Fibroblast of lung (primary cell): ENCODE results near the gene CDK6. TPM values are rescaled to one million over a fixed set of nuclear protein-coding genes. Genes with fewer than 3 reads are reported as not detected.

Experiments used
- DNase-seq, 2 donors: peaks; one replicate each; pipeline versions ENCODE4 v3.0.0 to v3.0.0-alpha.2; 2010; ENCODE audit warnings: low read depth in 2 of 2
- H2AFZ ChIP-seq: 2 replicates; pipeline ENCODE4 v1.5.1; 2012; ENCODE audit warnings: low read length, control low read depth, inconsistent platforms
- H3K27ac ChIP-seq: 2 replicates; pipeline ENCODE4 v1.5.1; 2011; ENCODE audit warnings: low read length, control low read depth; ENCODE audit not compliant: insufficient read depth
- H3K27me3 ChIP-seq: 2 replicates; pipeline ENCODE4 v1.5.1; 2011; ENCODE audit warnings: mild to moderate bottlenecking, low read length; ENCODE audit not compliant: control insufficient read depth, insufficient read depth
- H3K36me3 ChIP-seq: 2 replicates; pipeline ENCODE4 v1.5.1; 2011; ENCODE audit warnings: low read length; ENCODE audit not compliant: control insufficient read depth, insufficient read depth
- H3K4me1 ChIP-seq: 2 replicates; pipeline ENCODE4 v1.5.1; 2011; ENCODE audit warnings: low read length; ENCODE audit not compliant: control insufficient read depth, insufficient read depth; ENCODE audit errors: extremely low read depth
- H3K4me2 ChIP-seq: 2 replicates; pipeline ENCODE4 v1.5.1; 2011; ENCODE audit warnings: low read length, control low read depth; ENCODE audit not compliant: insufficient read depth; ENCODE audit errors: extremely low read depth
- H3K4me3 ChIP-seq, 4 experiments: fragments of 200-600 bp in 1 of 4; sonication (generic) in 1 of 4; replicated peaks in 1 of 4; 2 replicates each; pipeline ENCODE4 v1.5.1; 2011 to 2016; ENCODE audit warnings: low read length in 4 of 4, low read depth in 3 of 4, mild to moderate bottlenecking in 3 of 4, control low read depth in 2 of 4, inconsistent platforms in 1 of 4, mixed read lengths in 1 of 4; ENCODE audit not compliant: insufficient read depth in 1 of 4; ENCODE audit errors: control extremely low read depth in 1 of 4
- H3K79me2 ChIP-seq: 2 replicates; pipeline ENCODE4 v1.5.1; 2012; ENCODE audit warnings: mild to moderate bottlenecking, low read length, inconsistent platforms; ENCODE audit not compliant: control insufficient read depth, insufficient read depth
- H3K9ac ChIP-seq: 2 replicates; pipeline ENCODE4 v1.5.1; 2011; ENCODE audit warnings: mild to moderate bottlenecking, low read length, control low read depth; ENCODE audit not compliant: insufficient read depth
- H3K9me3 ChIP-seq: 2 replicates; pipeline ENCODE4 v1.5.1; 2012; ENCODE audit warnings: low read depth, low read length; ENCODE audit not compliant: control insufficient read depth, insufficient read depth
- H4K20me1 ChIP-seq: 2 replicates; pipeline ENCODE4 v1.5.1; 2011; ENCODE audit warnings: low read length; ENCODE audit not compliant: control insufficient read depth, insufficient read depth; ENCODE audit errors: extremely low read depth
- EZH2 ChIP-seq: IDR thresholded peaks from 2 replicates; pipeline ENCODE4 v1.5.1; 2012; ENCODE audit warnings: low read length, control low read depth, mild to moderate bottlenecking; ENCODE audit errors: missing control alignments
- polyA plus RNA-seq, 2 donors: library from polyadenylated mRNA; depleted of rRNA in 1 of 2; stranded (reverse) in 1 of 2; unstranded in 1 of 2; fragments of >200 nt; gene quantifications; 2 replicates each; pipeline ENCODE4 v1.2.1, GENCODE V29; 2011 to 2012; ENCODE audit warnings: missing spikeins in 1 of 2
- total RNA-seq: library from RNA; depleted of rRNA; stranded (reverse); fragments of >200 nt; gene quantifications from 2 replicates; pipeline ENCODE4 v1.2.1, GENCODE V29; 2014
- TF ChIP-seq, protein P1 (sequence below), 2 donors: IDR thresholded peaks in 1 of 2; conservative IDR thresholded peaks in 1 of 2; 1 replicate in 1 of 2; 2 replicates in 1 of 2; pipeline ENCODE4 v1.5.1; 2011 to 2012; ENCODE audit warnings: low read length in 2 of 2, control low read depth in 1 of 2, inconsistent platforms in 1 of 2, low read depth in 1 of 2, mild to moderate bottlenecking in 1 of 2

CDK6 gene
- total and polyA plus RNA-seq, 2 donors (not counting 1 experiment from before 2014, with no cell fraction given): 17.8 to 19.2 TPM

- TF ChIP-seq, protein P1, sequence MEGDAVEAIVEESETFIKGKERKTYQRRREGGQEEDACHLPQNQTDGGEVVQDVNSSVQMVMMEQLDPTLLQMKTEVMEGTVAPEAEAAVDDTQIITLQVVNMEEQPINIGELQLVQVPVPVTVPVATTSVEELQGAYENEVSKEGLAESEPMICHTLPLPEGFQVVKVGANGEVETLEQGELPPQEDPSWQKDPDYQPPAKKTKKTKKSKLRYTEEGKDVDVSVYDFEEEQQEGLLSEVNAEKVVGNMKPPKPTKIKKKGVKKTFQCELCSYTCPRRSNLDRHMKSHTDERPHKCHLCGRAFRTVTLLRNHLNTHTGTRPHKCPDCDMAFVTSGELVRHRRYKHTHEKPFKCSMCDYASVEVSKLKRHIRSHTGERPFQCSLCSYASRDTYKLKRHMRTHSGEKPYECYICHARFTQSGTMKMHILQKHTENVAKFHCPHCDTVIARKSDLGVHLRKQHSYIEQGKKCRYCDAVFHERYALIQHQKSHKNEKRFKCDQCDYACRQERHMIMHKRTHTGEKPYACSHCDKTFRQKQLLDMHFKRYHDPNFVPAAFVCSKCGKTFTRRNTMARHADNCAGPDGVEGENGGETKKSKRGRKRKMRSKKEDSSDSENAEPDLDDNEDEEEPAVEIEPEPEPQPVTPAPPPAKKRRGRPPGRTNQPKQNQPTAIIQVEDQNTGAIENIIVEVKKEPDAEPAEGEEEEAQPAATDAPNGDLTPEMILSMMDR (conservative IDR thresholded peaks at IDR 0.05 in 1 of 2, IDR thresholded peaks at IDR 0.05 in 1 of 2; ENCODE audit: low read depth in 1 of 2, low read length in 2 of 2): no peak
- no peak for TF ChIP-seq EZH2
- no peaks in the 10 kb centered on the region for H3K9me3 ChIP-seq
- no peak overlapping the region for H3K9ac ChIP-seq
- H3K4me1 ChIP-seq: peaks cover 1% of the 10 kb centered on the region
- no peaks in the 10 kb centered on the region for H3K36me3 ChIP-seq
- no peaks in the 10 kb centered on the region for H3K27me3 ChIP-seq
- H3K27ac ChIP-seq: no peak overlapping the region
- H2AFZ ChIP-seq: no peak overlapping the region
- H3K4me3 ChIP-seq: no peak overlapping the region
- DNase-seq: no peak
- H3K4me2 ChIP-seq: no peak overlapping the region
- H3K79me2 ChIP-seq: peaks cover 3% of the 10 kb centered on the region
- no peaks in the 10 kb centered on the region for H4K20me1 ChIP-seq
Measured at GRCh38 chr7:92650391-92650790, 186.0 kb downstream of the CDK6 start.

DNA sequence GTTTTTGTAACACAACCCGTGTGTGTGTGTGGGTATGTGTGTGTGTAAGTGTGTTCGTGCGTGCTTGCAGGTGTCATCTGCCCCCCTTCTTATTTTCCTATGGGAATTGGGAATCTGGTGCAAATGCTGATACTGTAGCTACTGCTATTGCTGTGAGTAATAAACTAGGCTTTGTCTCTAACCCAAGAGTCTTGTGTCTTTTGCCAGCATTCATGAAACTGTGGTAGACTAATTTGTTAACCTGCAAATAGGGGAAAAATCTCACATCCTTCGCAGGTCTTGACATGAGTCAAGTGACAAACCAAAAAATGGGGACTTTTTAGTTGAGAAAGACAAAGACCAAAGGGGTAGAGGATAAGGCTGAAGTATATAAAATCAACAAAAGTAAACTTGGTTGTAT lies 188.3 kb downstream of the CDK6 start:
- H3K4me3 ChIP-seq: no peak overlapping the region
- H3K27ac ChIP-seq: no peak overlapping the region
- H3K9ac ChIP-seq: no peak overlapping the region
- no peaks in the 10 kb centered on the region for H3K27me3 ChIP-seq
- peaks cover 5% of the 10 kb centered on the region for H3K79me2 ChIP-seq
- no peaks in the 10 kb centered on the region for H3K9me3 ChIP-seq
- no peak overlapping the region for H2AFZ ChIP-seq
- H3K4me1 ChIP-seq: peaks cover 5% of the 10 kb centered on the region
- H3K4me2 ChIP-seq: no peak overlapping the region
- H4K20me1 ChIP-seq: no peaks in the 10 kb centered on the region
- DNase-seq: no peak
- no peak for TF ChIP-seq EZH2
- TF ChIP-seq, protein P1 (conservative IDR thresholded peaks at IDR 0.05 in 1 of 2, IDR thresholded peaks at IDR 0.05 in 1 of 2; ENCODE audit: low read depth in 1 of 2, low read length in 2 of 2): no peak
- H3K36me3 ChIP-seq: no peaks in the 10 kb centered on the region

DNA sequence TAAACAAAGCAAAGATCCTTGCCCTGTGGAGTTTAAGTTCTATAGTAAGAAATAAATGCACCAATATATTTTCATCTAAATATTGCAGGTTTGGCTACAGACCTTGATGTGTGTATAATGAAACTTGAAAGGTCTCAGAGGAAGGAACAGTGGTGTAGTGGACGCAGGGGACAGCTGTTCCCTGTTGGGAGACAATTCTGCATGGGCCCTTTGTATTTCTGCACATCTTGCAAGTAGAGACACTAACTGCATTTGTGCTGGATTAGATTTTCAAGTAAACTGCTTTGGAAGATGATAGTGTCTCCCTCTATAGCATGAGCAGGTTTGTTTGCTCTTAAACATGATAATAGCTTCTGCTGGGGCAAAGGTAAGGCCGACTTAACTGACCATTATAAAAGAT lies 188.7 kb downstream of the CDK6 start:
- peaks cover 5% of the 10 kb centered on the region for H3K4me1 ChIP-seq
- peaks cover 5% of the 10 kb centered on the region for H3K79me2 ChIP-seq
- no peak for DNase-seq
- H3K27ac ChIP-seq: no peak overlapping the region
- H3K27me3 ChIP-seq: no peaks in the 10 kb centered on the region
- no peak overlapping the region for H3K4me3 ChIP-seq
- H3K9me3 ChIP-seq: no peaks in the 10 kb centered on the region
- TF ChIP-seq, protein P1 (conservative IDR thresholded peaks at IDR 0.05 in 1 of 2, IDR thresholded peaks at IDR 0.05 in 1 of 2; ENCODE audit: low read depth in 1 of 2, low read length in 2 of 2): no peak
- TF ChIP-seq EZH2: no peak
- H3K9ac ChIP-seq: no peak overlapping the region
- H3K36me3 ChIP-seq: no peaks in the 10 kb centered on the region
- no peak overlapping the region for H3K4me2 ChIP-seq
- no peak overlapping the region for H2AFZ ChIP-seq
- H4K20me1 ChIP-seq: no peaks in the 10 kb centered on the region
